GM10266 (cell line): Measurements from ENCODE around the gene MYH15.
"Not testable (repeated sequence)": the region's sequence is repeated elsewhere in the genome, so short reads cannot be mapped to it uniquely, and the experiment has no call there.

ENCODE experiments used
- DNase-seq: peaks from one replicate; pipeline ENCODE4 v3.0.0; 2012; ENCODE audit errors: extremely low spot score
- CTCF ChIP-seq: IDR thresholded peaks from 2 replicates; pipeline ENCODE4 v1.5.1; 2012; ENCODE audit warnings: mild to moderate bottlenecking, low read depth; ENCODE audit not compliant: control insufficient read depth, insufficient read depth; ENCODE audit errors: missing control alignments

Gene MYH15

DNA sequence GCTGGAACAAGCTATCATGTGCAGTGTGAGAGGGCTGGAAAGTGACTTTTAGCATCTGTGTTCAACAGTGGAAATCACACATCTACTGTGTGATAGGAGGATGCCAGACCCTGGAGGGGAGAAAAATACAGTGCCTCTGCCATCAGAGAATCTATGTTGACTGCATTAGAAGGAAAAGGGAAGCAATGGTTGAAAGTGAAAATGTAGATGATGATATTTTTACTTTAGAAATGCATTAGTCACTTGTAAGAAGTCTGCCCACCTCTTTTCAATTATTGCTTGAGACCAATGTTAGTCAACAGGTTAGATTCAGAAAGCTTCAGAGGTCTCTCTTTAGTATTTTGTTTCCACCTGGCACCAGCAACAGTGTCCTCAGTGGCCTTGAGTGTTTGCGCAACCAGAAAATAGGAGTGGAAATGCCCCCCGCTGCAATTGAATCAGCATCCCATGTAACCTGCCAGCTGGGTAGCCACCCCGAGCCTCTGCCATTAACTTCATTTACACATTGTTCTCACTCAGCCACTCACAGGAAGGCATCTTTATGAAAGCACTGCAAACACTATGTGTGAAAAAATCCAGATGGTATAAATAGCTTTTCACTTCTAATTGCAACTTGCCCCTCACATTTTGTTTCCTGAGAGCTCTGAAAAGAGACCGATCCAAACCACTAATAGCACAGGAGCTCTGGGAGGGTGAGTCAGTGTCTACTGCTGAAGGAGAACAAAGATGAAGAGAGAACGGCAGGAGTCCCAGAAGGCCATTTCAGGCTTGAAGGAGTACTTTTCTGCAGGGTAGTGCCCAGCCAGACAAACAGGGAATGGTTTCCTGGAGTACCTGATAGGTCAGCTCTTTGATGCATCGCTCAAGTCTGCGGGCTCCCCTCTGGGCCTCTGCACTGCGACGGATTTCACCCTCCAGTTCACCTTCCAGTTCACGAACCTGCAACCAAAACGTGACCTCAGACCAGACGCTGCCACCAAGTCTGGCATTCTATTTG, 122.0 kb downstream of the MYH15 start:
- DNase-seq: peak; percentile 32
- no peak for TF ChIP-seq CTCF

GRCh38 chr3:108387063-108387462, 123.3 kb downstream of the MYH15 start:
- TF ChIP-seq CTCF: no peak
- no peak for DNase-seq

GRCh38 chr3:108383306-108383705, 127.1 kb downstream of the MYH15 start:
- DNase-seq: no peak
- no peak for TF ChIP-seq CTCF

GRCh38 chr3:108381529-108382140, 128.8 kb downstream of the MYH15 start:
- no peak for TF ChIP-seq CTCF
- no peak for DNase-seq

DNA sequence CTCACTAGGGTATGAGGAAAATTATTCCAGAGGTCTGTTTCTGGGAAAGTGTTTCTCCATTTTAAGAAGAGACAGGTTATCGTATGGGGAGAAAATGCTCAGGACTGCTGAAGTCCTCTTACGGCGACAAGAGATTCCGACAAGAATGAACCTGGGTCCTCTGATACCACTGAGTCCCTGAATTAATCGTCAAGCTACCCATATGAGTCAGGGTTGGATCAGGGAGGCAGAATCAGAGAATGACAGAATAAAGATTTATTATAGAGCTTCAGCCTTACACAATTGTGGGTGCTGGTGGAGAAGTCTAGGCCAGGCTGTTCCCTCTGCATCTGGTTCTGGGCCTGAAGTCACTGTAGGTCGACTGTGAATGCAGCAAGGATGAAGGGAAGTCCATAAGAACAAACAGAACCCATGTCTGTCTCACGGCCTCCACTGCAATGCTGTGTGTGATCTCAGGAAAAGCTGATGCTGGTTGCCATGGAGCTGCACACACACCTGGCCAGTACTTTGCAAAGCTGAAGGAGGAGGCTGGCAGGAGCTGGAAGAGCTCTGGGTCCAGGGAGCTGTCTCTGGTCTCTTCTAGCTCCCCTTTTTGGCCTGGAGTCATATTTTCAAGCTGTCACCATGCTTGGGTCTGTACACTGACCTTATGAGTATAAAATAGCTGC, 130.1 kb downstream of the MYH15 start:
- TF ChIP-seq CTCF: no peak
- DNase-seq: no peak

GRCh38 chr3:108378952-108379342, 131.4 kb downstream of the MYH15 start:
- not testable (repeated sequence) for DNase-seq

DNA sequence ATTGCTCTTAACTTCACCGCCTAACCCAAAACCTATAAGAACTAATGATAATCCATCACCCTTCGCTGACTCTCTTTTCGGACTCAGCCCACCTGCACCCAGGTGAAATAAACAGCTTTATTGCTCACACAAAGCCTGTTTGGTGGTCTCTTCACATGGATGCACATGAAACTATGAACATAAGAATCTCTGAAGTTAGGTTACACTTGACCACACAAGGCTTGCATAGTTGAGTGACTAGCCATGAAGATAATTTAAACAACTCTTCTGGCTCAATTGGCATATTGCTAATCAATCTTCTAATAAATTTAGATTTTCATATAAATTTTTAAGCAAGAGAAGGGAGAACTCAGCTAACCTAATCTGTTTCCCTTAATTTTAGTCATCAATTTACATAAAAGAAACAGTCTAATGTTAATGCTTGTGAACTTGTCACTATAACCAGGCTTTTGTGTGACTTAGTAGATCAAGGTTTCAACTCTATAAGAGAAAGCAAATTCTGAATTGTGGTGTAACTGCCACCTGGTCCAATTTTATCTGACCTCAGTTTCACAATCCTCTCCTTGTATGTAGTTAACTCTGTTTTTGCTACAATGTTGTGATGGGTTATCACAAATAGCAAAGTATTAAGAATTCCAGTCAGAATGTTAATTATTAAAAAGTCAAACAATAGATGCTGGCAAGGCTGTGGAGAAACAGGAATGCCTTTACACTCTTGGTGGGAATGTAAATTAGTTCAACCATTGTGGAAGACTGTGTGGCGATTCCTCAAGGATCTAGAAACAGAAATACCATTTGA, 132.0 kb downstream of the MYH15 start:
- no peak for DNase-seq
- TF ChIP-seq CTCF: no peak
